IPS DF 4.7 (cell line): ENCODE data around the gene FNDC3B.

ENCODE experiments used
- DNase-seq: peaks from one replicate; pipeline ENCODE4 v3.0.0-alpha.2; 2013; ENCODE audit warnings: low spot score; ENCODE audit errors: extremely low read depth

Gene FNDC3B

DNA sequence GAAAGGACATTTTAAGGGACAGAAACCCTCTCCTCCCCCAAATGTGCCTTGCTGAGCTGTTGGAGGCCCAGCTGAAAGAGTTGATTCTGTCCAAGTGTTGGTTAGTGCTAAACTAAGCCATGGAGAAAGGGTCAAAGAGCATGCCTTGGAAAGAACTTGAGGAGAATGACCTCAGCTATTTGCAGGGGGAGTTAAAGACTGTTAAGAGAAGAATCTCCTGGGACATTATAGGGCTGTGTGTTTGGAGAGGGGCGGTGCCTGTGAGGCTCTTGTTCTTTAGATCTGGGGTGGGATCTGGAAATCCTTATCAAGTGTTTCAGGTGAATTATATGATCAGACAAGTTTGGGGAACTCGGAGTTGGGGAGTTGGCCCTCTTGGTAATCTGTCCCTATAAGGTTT lies 13.0 kb downstream of the FNDC3B start:
- DNase-seq = no peak

DNA sequence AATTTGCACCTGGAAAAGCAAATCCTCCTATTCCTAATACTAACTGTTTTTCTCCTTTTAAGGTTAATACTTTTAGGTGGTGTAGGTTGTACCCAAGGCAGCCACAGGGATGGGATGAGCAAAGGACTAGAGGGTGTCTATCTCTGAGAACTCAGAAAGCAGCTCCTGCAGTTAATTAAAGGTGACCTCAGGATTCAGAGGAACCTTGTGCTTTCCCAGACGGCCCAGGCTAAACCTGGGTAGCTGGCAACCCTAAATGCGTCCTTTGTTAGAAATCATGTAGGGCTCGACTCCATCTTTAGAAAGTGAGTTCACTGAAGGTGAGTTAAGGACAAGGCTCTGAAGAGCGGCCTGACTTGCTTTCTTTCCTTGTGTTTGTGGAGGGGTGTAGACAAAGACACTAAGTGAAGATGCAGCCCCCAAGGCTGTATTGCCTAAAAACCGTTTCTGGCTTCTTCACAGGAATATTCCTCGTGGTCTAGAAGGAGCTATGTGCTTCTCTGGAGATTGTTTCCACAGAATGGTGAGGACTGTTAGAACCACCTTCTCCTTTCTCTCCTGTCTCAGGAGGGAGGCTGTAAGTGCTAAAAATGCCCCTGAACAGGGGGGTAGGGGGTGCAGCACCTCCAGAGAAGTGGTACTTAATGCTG lies 14.9 kb downstream of the FNDC3B start:
- no peak for DNase-seq

DNA sequence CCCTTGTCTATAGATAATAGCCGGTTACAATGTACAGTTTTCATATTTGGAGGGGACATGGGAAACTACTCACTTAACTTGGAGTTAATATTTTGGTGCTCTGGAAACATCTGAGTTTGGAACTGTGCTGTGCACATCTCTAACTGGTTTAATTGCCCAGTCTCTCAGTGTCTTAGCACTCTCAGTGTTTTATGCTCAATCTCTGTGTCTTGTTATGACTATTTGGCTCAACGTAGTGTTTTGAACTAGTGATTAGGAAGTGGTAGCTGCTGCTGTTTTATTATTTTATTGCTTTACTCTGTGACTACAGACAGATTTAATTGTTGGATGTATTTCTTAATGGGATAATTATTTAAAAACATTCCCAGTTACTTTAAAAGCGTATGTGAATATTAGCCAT lies 17.0 kb downstream of the FNDC3B start:
- DNase-seq = no peak

DNA sequence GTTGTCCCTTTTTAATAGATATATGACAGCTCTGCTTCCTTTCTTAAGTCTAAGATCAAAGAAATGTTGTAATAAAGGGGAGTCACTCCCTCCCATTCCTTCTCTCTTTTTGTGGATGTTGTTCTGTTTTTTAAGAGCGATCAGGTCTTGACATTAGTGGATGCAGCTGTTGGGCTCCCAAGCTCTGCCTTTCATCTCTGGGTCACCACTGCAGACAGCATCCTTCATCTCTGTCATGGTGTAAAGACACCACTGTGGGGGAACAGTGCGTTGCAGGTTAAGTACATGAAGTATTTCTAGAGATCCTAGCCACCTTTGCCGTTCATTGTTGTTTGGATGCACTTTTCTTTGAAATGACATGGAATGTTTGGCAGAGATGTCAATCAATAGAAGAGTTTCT lies 17.7 kb downstream of the FNDC3B start:
- no peak for DNase-seq

DNA sequence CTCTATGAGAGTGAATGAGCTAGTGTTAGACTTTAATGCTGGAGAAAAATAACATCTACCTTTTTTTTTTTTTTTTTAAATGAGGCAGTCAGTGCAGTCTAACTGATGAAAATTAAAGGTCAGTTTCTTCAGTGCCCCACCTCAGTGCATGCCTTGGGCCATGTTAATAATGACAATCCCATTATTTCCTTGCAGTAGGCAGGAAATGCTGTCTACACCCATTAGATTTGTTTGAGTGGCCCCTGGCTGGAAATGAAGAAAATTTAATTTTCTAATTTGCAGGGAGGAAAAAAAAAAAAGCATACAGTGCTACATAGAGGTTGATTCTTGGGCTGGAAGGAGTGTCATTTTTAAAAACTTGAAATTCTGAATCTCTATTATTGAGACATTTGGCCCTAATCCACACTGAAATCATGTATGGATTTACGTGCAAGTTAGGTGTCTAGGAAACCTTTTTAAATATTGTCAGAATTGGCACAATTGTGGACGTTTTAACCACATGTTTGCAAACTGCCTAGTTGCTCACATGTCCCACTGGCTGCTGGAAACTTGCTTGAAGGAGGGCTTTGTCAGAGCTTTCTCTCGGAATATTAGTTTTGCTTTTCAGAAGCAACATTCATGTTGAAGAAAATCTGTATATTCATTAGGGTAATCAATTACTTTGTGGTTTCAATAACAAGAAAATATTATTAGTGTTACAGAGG lies 18.4 kb downstream of the FNDC3B start:
- no peak for DNase-seq

DNA sequence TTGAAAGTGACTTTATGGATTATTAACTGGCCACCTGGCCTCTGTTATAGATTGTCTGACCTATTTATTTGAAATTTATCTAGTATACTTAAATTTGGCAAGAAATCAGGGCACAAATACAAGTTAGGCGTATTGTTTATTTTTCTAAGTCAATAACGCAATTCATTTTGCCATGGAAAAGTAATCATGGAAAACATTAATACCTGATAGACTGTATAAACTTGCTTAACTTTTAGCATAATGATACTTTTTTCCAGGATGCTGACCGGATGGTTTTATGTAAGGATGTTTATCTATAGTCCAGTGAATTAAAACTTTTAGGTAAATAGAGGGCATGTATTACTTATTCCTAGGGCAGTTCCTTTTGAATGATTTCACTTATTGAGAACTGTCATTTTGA lies 20.2 kb downstream of the FNDC3B start:
- no peak for DNase-seq

DNA sequence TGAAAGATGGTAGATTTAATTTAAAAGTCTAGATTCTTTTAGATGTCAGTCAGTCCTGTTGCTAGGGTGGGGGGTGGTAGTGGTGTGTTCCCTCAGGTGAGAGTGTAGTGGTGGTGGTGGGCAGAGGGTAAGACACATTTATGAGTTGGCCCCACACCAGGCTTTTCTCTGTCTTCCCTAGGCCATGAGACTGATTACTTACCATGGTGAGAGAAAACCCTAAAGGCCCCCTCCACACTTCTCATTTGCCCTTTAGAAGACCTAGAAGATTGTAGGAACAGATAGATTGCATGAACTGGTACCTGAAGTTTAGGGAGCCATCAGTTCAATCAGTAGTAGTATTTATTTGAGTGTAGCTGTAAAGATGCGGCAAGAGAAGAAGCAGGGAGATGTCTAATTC lies 20.9 kb downstream of the FNDC3B start:
- no peak for DNase-seq

DNA sequence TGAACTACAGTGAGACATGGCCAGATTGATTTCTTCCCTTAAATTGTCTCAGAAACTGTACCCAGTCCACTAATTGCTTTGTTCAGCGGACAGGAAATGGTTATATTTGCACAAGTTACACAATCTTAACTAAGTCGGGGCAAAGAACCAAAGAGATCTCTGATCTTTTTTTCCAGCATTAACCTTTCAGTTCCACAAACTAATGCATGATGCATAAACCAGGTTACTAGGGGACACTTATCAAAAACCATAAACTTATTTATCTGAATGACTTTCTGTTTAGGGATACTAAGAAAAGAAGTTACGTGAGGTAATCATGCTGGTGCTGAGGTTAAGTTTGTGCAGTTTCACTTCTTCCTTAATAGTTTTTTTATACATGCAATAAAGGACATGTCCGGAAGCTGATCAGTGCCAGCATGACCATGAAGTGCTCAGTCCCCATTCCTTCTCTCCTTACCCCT lies 22.4 kb downstream of the FNDC3B start:
- DNase-seq = no peak

DNA sequence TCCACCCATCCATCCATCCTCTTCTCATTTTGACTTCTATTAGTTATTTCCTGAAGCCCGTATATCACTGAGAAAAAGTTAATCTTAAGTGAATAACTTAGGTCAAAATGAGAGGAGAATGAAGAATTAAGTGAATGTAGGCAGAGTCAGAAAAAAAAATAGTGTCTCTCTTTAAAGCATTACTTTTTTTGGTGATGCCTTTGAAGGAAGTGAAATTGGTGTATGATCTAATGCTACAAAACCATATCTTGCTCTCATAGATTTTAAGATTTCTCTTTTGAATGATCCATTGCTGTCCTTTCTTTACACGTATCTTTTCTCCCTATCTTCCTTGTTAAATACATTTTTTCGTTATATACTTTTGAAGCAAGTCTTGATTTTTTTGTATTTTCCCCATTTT lies 23.4 kb downstream of the FNDC3B start:
- DNase-seq = no peak

DNA sequence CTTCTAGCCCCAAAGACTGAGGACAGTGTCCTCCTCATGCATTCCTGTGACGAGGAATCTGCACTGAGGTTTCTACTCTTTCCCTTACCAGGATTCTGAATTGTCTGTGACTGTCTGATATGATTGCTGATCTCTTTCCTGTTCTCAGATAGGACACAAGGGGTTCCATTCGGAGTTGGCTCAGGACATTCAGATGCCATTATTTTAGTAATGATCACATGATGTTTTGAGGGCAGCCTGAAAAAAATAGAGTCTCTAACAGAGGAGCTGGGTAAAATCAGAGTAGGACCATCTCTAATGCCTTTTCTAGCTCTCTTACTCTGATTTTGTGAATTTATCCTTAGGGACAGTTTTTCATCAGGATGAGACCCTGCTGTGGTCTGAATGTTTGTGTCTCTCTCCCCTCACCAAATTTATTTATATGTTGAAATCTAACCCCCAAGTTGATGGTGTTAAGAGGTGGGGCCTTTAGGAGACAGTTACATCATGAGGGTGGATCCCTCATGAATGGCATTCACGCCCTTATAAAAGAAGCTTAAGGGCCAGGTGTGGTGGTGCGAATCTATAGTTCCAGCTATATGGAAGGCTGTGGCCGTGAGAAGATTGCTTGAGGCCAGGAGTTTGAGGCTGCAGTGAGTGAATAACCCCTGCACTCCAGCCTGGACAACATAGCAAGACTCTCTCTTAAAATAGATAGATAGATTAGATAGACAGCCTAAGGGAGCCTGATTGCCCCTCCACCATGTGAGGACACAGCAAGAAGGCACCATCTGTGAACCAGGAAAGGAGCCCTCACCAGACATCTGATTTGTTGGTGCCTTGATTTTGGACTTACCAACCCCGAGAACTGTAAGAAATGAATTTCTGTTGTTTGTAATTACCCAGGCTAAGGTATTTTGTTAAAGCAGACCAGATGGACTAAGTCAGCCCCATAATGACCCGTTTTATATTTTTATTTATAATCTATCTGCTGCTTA lies 24.4 kb downstream of the FNDC3B start:
- DNase-seq = no peak

DNA sequence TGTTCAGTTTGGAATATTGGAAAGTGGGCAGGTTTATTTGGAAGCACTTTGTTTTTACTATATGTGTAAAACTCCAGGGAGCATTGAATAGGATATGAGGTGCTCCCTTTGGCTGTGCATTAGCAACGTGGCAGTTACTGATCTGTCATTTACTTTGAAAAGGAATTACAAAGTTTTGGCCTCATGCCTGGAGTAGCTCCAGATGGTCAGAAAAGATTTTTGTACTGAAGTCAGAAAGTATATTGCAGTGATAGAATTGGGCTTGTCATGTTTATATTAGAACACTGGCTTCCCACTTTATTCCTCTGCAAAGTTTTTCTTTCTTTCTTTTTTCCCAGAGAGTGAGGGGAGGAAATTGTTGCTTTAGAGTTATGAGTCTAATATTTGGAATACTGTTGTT lies 26.1 kb downstream of the FNDC3B start:
- no peak for DNase-seq

DNA sequence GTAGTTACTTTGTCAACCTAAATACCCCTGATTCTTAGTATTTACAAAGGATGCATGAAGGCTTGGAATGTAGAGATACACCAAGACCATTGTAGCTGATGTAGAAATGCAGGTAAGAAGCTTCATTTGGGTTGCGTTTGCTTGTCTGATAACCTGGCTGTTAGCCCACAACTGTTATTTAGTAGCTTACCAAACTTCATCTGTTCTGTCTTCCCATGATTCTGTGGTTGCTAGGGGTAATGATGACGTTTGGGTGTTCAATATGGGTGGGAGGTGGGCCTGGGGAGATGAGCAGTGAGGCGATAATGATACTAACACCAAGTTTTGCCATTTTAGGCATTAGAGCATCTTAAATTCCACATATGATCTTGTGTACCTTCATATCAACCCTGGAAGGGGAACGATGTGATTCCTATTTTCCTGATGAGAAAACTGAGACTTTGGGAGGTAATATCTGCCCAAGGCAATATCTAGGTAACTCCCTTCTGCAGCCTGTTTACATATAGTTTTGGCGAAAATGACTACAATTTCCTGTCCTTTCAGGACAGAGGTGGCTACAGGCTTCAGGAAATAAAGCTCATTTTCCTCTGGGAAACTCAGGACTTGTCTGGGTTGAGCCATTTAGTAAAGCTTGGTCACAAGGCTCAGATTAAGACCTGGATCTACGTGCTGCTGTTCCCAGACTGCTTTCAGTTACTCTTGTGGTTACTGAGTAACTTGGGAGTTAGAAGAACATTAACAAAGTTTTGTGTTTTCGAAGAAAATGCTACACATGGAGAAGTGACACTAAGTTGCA lies 26.8 kb downstream of the FNDC3B start:
- no peak for DNase-seq

DNA sequence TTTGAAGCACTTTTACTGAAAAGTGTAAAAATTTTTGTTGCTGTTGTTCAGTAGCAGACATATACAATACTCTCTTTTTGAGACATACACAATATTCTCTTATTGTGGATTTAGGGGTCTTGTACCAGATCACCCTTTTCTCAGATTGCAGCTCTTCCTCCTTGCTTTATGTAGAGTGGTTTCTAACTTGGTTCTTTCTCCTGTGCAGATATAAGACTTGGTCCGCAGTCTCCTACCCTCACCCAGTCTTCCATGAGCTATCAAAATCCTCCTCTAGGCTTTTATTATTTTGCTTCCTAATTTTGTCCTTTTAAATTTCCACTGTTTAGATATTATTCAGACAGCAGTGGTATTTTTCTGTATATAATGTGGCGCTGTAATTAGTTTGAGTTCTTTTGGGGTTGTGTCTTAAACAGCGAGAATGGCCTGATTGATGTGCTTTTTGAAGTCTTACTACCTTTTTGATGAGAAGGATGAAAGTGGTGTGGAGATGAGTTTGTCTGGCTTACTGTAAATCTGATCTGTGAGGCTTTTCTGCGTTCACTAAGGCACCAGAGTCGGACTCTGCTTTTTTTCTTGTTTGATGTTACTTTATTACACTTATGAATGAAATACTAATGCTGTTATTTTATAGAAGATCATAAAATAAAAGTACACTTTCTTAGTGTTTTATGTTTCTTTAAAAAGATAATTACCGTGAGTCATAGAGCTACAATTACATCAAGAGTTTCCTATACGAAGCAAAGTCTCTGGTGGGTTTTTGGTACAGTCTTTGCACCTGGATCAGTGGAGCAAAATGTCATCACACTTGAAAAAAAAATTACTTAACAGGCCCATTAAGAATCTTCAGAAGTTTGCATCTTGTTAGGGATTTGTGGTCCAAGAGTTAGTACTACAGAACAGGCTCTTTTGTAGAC lies 27.8 kb downstream of the FNDC3B start:
- no peak for DNase-seq

DNA sequence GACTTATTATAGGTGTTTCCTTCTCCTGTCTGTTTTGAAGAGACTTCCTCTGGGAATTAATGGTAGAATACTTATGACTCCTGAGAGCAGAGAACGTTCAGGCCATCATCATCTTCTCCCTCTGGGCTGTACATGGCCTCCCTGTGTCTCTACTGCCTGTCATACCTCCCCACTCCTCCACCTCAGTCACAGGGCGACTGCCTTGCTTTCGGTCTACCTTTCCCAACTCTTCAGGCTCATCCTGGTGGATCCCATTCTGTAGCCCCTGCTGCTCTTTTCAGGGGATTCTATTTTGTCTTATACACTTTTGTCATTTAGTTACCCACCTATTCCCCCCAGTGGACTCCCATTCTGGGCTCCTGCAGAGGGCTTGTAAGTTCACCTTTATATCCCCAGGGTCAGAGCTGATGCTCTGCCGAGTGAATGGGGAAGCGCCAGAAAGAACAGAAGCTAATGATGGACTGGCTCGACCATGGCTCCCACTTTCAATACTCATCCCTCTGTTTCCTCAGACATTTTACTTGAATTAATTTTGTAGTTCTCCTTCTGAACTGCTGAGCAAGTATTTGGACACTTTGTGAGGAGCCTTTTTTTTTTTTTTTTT lies 28.6 kb downstream of the FNDC3B start:
- no peak for DNase-seq

DNA sequence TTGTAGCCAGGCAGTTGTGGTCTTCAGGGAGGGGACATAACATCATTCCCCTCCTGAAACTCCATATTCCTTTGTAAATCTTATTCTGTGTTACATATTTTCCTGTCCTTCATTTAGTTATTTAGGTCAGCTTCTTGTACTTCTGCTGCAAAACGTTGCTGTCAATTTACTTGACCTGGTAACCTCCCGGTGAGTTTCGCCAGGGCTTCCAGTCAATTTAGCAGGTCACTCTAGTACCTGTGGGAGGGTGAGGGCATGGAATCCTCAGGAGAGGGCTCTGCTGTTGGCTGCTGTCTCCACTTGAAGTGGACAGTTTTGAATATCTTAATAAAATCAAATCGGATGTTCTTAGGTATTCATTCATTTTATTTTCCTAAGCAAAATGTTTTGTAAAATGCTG lies 29.6 kb downstream of the FNDC3B start:
- DNase-seq = no peak

DNA sequence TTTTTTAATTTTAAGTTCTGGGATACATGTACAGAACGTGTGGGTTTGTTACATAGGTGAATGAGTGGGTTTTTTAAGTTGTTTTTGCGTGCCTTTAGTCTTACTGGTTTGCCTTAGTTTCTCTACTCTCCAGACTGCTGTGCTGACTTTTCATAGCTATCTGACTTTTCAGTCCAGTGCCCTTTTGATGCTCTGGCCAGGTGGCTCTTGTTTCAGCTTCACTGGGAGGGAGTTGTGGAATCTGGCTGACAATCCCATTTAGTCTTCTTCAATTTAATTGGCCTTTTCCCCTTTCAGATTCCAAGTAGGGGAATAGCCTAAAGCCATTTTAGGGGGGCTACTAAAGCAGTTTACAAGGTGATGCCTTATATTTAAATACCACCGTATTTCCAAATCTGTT lies 30.1 kb downstream of the FNDC3B start:
- no peak for DNase-seq

DNA sequence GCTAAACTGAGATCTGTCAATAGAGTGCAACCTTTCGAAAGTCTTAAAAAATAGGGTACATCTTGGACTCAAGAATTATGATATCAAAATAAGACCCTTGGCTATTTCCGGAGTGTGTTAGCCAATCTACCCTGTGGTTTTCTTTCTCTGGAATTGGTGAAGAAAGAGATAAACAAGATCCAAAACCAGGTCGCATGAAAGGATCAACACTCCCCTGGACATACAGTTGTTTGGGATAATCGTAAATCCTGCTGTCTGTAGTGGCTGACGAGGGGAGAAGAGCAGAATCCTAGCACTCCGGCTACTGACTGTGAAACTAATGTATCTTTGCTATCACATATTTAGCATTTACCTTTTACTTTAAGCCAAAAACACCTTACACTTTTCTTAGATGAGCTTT lies 30.9 kb downstream of the FNDC3B start:
- no peak for DNase-seq

DNA sequence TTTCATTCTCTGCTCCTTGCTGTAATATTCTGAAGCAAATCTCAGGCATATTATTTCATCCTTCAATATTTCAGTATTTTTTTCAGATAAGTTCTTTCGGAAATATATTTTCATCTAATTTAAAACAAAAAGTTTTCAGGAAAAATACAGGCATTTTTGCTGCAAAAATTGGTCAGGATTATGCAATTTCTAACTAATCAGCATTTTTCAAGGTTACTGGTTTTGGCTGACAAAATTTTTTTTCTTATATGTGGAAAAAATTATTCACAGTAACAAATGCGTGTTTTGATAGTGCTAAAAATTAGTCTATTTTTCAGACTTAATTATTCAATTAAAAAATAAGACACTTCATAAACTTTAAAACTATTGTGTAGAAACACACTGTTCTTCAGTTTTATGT lies 31.4 kb downstream of the FNDC3B start:
- DNase-seq = no peak

DNA sequence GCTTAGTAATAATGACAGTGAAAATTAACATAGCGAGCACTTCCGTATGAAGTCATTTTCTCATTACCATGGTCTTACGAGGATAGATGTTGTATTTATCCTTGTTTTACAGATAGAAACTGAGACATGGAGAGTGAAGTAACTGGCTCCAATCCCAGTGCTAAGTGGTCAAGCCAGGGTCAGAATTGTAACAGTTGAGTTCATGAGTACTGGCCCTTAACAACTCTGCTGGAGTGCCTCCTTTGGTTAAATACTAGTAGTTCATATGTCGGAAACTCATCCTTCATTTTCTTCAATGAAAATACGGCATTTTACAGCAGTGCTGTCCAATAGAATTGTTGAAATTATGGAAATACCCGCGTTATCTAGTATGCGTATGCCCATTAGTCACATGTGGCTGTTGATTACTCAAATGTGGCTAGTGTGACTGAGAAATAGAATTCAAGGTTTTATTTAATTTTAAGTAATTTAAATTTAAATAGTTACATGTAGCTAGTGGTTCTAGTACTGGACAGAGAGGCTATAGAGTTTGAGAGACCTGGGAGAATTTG lies 32.5 kb downstream of the FNDC3B start:
- DNase-seq = no peak

DNA sequence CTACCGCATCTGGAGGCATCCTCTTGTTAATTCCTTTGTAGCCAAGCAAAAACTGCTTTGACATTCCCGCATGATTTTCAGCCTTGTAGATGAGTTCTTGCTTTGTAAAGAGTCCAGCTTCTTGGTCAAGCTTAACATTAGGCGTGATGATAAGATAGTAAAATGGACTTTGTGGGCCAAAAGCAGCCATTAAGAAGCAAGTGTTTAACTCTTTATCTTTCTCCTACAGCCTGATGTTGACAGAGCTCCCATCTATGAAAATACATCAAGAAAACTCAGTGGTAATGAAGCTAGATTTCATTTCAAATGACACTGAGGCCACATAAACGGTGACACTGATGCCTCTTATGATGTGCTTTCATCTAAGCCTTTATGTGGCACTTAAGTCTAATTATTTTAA lies 33.2 kb downstream of the FNDC3B start:
- no peak for DNase-seq
